Activated CD8-positive, alpha-beta memory T cell treated with anti-CD3 and anti-CD28 coated beads for 4 hours (primary cell): Measurements from ENCODE around the gene CDH18.

Experiments used
- DNase-seq, 2 donors: peaks; one replicate each; pipeline ENCODE4 v3.0.0-alpha.2; 2020; ENCODE audit warnings: low read depth in 2 of 2

The CDH18 gene

GRCh38 chr5:19462019-19462418 is 526.0 kb downstream of the CDH18 start:
- no peak for DNase-seq

DNA sequence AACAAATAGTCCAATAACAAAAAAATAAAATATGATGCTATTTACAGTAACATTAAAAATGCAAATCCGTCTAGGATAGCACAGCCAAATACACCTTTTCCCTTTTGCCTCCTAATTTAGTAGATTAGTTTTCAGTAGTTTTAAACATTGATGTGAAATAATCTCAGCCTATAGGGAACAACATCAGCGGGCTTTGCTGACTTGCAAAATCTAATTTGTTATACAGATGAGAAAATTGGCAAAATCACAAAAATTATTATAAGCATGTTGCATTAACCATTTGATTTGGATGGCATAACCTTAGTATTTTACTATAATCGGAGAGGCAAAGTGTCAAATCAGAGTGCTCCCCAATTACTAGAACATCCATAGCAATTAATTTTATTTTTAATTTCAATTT is 563.5 kb downstream of the CDH18 start:
- no peak for DNase-seq
